PC-3 (cell line): ENCODE data around the gene MUCL1. TPM values are rescaled to one million over a fixed set of nuclear protein-coding genes. Genes with fewer than 3 reads are reported as not detected.

ENCODE experiments used
- ATAC-seq: fragments of 200-7000 bp; cut with Tn5 transposase; 2 replicates; pipeline ENCODE4 v1.9.1; 2020; ENCODE audit warnings: mild to moderate bottlenecking, moderate library complexity
- BruUV-seq: library from RNA; stranded (reverse); fragments of 400-500 nt; replicated peaks from 2 replicates; lab custom pipeline; 2021; lab: Mats Ljungman, UMichigan
- CTCF ChIA-PET: fragments of 300-600 bp; sonication (Branson Sonifier 250); formaldehyde crosslinking; loops from one replicate; lab custom pipeline; 2022; ENCODE audit warnings: antibody characterized with exemption; lab: Charles Lee
- POLR2A ChIA-PET: fragments of 300-600 bp; sonication (Branson Sonifier 250); formaldehyde crosslinking; loops from one replicate; lab custom pipeline; 2022; ENCODE audit warnings: antibody characterized with exemption; ENCODE audit not compliant: unreplicated experiment; lab: Charles Lee
- DNase-seq: peaks from one replicate; pipeline ENCODE4 v3.0.0-alpha.2; 2015
- H2AFZ ChIP-seq: fragments of 300-600 bp; sonication (generic); 2 replicates; pipeline ENCODE4 v1.6.0; 2016; ENCODE audit warnings: antibody characterized with exemption, low read length
- H3F3A ChIP-seq: fragments of 300-600 bp; sonication (generic); one replicate; pipeline ENCODE4 v1.6.0; 2017; ENCODE audit warnings: antibody characterized with exemption, low read length, control low read depth, mild to moderate bottlenecking; ENCODE audit not compliant: unreplicated experiment
- H3K27ac ChIP-seq: fragments of 300-600 bp; sonication (generic); 2 replicates; pipeline ENCODE4 v1.5.1; 2016; ENCODE audit warnings: mild to moderate bottlenecking, low read length
- H3K27me3 ChIP-seq: fragments of 300-600 bp; sonication (generic); 2 replicates; pipeline ENCODE4 v1.6.1; 2016; ENCODE audit warnings: low read length, mixed read lengths
- H3K36me3 ChIP-seq: fragments of 300-600 bp; sonication (generic); 2 replicates; pipeline ENCODE4 v1.6.1; 2016; ENCODE audit warnings: low read depth, mixed run types, low read length, mixed read lengths
- H3K4me1 ChIP-seq: fragments of 300-600 bp; sonication (generic); 2 replicates; pipeline ENCODE4 v1.5.1; 2016; ENCODE audit warnings: low read length; ENCODE audit not compliant: insufficient read depth
- H3K4me2 ChIP-seq: fragments of 300-600 bp; sonication (generic); 2 replicates; pipeline ENCODE4 v1.6.0; 2016; ENCODE audit warnings: low read length
- H3K4me3 ChIP-seq: fragments of 300-600 bp; sonication (generic); 2 replicates; pipeline ENCODE4 v1.5.1; 2016; ENCODE audit warnings: mild to moderate bottlenecking, low read length, mixed read lengths
- H3K79me2 ChIP-seq: fragments of 300-600 bp; sonication (generic); 2 replicates; pipeline ENCODE4 v1.6.1; 2017; ENCODE audit warnings: low read length, mixed read lengths
- H3K9ac ChIP-seq: fragments of 300-600 bp; sonication (generic); 2 replicates; pipeline ENCODE4 v1.6.0; 2016; ENCODE audit warnings: mild to moderate bottlenecking, low read length
- H3K9me2 ChIP-seq: fragments of 300-600 bp; sonication (generic); replicated peaks from 2 replicates; pipeline ENCODE4 v1.6.1; 2016; ENCODE audit warnings: mixed run types, low read length, mixed read lengths
- H3K9me3 ChIP-seq: fragments of 300-600 bp; sonication (generic); 2 replicates; pipeline ENCODE4 v1.6.1; 2016; ENCODE audit warnings: low read length, mixed read lengths
- H4K20me1 ChIP-seq: fragments of 300-600 bp; sonication (generic); 2 replicates; pipeline ENCODE4 v1.6.1; 2016; ENCODE audit warnings: low read length, mixed read lengths
- CTCF ChIP-seq: fragments of 300-600 bp; sonication (generic); conservative IDR thresholded peaks from 2 replicates; pipeline ENCODE4 v1.5.1; 2017; ENCODE audit warnings: antibody characterized with exemption, low read depth, mild to moderate bottlenecking, low read length
- EZH2 ChIP-seq: fragments of 300-600 bp; sonication (generic); IDR thresholded peaks from one replicate; pipeline ENCODE4 v1.6.1; 2017; ENCODE audit warnings: antibody characterized with exemption, mild to moderate bottlenecking, low read length; ENCODE audit not compliant: unreplicated experiment
- EZH2phosphoT487 ChIP-seq: fragments of 300-600 bp; sonication (generic); IDR thresholded peaks from 2 replicates; pipeline ENCODE4 v1.6.1; 2018; ENCODE audit warnings: mild to moderate bottlenecking, antibody characterized with exemption, low read length, borderline replicate concordance
- intact Hi-C: fragments of 100-400 bp; cut with micrococcal nuclease; formaldehyde crosslinking; loops from 2 replicates; pipeline ENCODE4 v1.9.0; 2023
- total RNA-seq: library from RNA; depleted of rRNA; stranded (reverse); fragments of >200 nt; gene quantifications from 2 replicates; pipeline ENCODE4 v1.2.3, GENCODE V29; 2014

Gene MUCL1
- total RNA-seq, 1 experiment from 2014 or later, result not detected

- no peaks in the 10 kb centered on the region for H3K36me3 ChIP-seq
- H4K20me1 ChIP-seq, result no peaks in the 10 kb centered on the region
- H3K9ac ChIP-seq, result no peak overlapping the region
- no peak overlapping the region for H3K4me3 ChIP-seq
- H3F3A ChIP-seq, result no peaks in the 10 kb centered on the region
- no peak overlapping the region for H2AFZ ChIP-seq
- H3K9me2 ChIP-seq, result no peaks in the 10 kb centered on the region
- H3K79me2 ChIP-seq, result no peaks in the 10 kb centered on the region
- BruUV-seq, result no TSS peak
- H3K27ac ChIP-seq, result no peak overlapping the region
- H3K4me2 ChIP-seq, result no peak overlapping the region
- CTCF ChIA-PET, result no interaction called here
- no peak for ATAC-seq
- intact Hi-C loops, result no loop called here
- H3K27me3 ChIP-seq, result no peaks in the 10 kb centered on the region
- H3K4me1 ChIP-seq, result peaks cover 9% of the 10 kb centered on the region
- TF ChIP-seq EZH2 (no peak), EZH2phosphoT487 (no peak), CTCF (no peak)
- DNase-seq, result no peak
- POLR2A ChIA-PET, result no interaction called here
- no peaks in the 10 kb centered on the region for H3K9me3 ChIP-seq
Measured at GRCh38 chr12:54865683-54866324, 11.5 kb downstream of the MUCL1 start.

- Histone ChIP-seq H3K27me3 (no peaks in the 10 kb centered on the region), H3K36me3 (no peaks in the 10 kb centered on the region), H3K4me1 (peaks cover 15% of the 10 kb centered on the region), H3K27ac (no peak overlapping the region), H3K9ac (no peak overlapping the region), H3K4me2 (no peak overlapping the region), H3K9me3 (no peaks in the 10 kb centered on the region), H2AFZ (no peak overlapping the region), H3K9me2 (no peaks in the 10 kb centered on the region), H3K79me2 (no peaks in the 10 kb centered on the region), H3K4me3 (no peak overlapping the region), H3F3A (no peaks in the 10 kb centered on the region), H4K20me1 (no peaks in the 10 kb centered on the region)
- intact Hi-C loops, result no loop called here
- CTCF ChIA-PET, result no interaction called here
- no peak for ATAC-seq
- BruUV-seq, result no TSS peak
- DNase-seq, result no peak
- no peak for TF ChIP-seq EZH2phosphoT487
- no peak for TF ChIP-seq CTCF
- no peak for TF ChIP-seq EZH2
- POLR2A ChIA-PET, result no interaction called here
Measured at GRCh38 chr12:54868690-54869089, 14.4 kb downstream of the MUCL1 start.

GRCh38 chr12:54870048-54870447, 15.7 kb downstream of the MUCL1 start:
- no peak overlapping the region for H3K4me3 ChIP-seq
- no peak for ATAC-seq
- H3K4me1 ChIP-seq, result peaks cover 15% of the 10 kb centered on the region
- CTCF ChIA-PET, result interaction anchor here (0.6 kb wide), 1 partner anchor 279 kb away, joined by 3 read pairs; no protein-coding TSS in a partner anchor
- TF ChIP-seq CTCF (no peak), EZH2 (no peak), EZH2phosphoT487 (no peak)
- H3K27me3 ChIP-seq, result no peaks in the 10 kb centered on the region
- H3K36me3 ChIP-seq, result no peaks in the 10 kb centered on the region
- no peaks in the 10 kb centered on the region for H3K9me3 ChIP-seq
- no TSS peak for BruUV-seq
- DNase-seq, result no peak
- intact Hi-C loops, result loop anchor here (1.0 to 5.0 kb wide), 3 partner anchors 9 to 67 kb away; no protein-coding TSS in a partner anchor
- no peaks in the 10 kb centered on the region for H3F3A ChIP-seq
- H3K9me2 ChIP-seq, result no peaks in the 10 kb centered on the region
- H3K9ac ChIP-seq, result no peak overlapping the region
- no peaks in the 10 kb centered on the region for H4K20me1 ChIP-seq
- no peak overlapping the region for H3K27ac ChIP-seq
- no peaks in the 10 kb centered on the region for H3K79me2 ChIP-seq
- H3K4me2 ChIP-seq, result no peak overlapping the region
- no peak overlapping the region for H2AFZ ChIP-seq
- POLR2A ChIA-PET, result no interaction called here
